K562 (cell line): Measurements from ENCODE around the gene SALL3. TPM values are rescaled to one million over a fixed set of nuclear protein-coding genes. Genes with fewer than 3 reads are reported as not detected.

Source experiments
- DIDO1 ChIP-seq: fragments of 450-650 bp; IDR thresholded peaks from 2 replicates; pipeline ENCODE4 v1.6.1; 2016; ENCODE audit warnings: low read depth, missing biosample characterization, missing genetic modification characterization
- ILK ChIP-seq: fragments of 450-650 bp; IDR thresholded peaks from 2 replicates; pipeline ENCODE4 v1.6.1; 2016; ENCODE audit warnings: missing genetic modification characterization, low read depth, mild to moderate bottlenecking, missing compliant biosample characterization, moderate library complexity, borderline replicate concordance
- TOE1 ChIP-seq, 2 experiments: fragments of 450-650 bp in 1 of 2; sonication (generic) in 1 of 2; formaldehyde crosslinking in 1 of 2; IDR thresholded peaks; 2 replicates each; pipeline versions ENCODE4 v1.7.1 to v1.8.0; 2016 to 2022; ENCODE audit warnings: borderline replicate concordance in 2 of 2, mild to moderate bottlenecking in 2 of 2, antibody characterized with exemption in 1 of 2, inconsistent platforms in 1 of 2, low read depth in 1 of 2, missing genetic modification reagents in 1 of 2, moderate library complexity in 1 of 2
- ZBTB33 ChIP-seq: sonication (generic); formaldehyde crosslinking; IDR thresholded peaks from 2 replicates; pipeline ENCODE4 v1.8.1; 2023; ENCODE audit warnings: mild to moderate bottlenecking, missing genetic modification reagents
- polyA plus RNA-seq, 8 experiments: library from polyadenylated mRNA; depleted of rRNA in 4 of 8; stranded (reverse) in 5 of 8; unstranded in 3 of 8; fragments of >200 nt; fragmentation: Nextera tagmentation in 2 of 8; fragmentation: Illumina TruSeq in 1 of 8; extraction: Ambion mirVana in 2 of 8; extraction: Trizol in 1 of 8; gene quantifications; 2 replicates each; pipeline versions ENCODE4 v1.2.1 to v1.2.3, GENCODE V29; 2011 to 2014; ENCODE audit warnings: inconsistent platforms in 1 of 8, missing spikeins in 1 of 8
- total RNA-seq, 7 experiments: library from RNA; depleted of rRNA in 6 of 7; stranded (reverse); fragments of >200 nt in 6 of 7; fragmentation: Illumina TruSeq in 2 of 7; extraction: Trizol in 2 of 7; gene quantifications; 2 replicates each; pipeline versions ENCODE4 v1.2.1 to v1.2.3, GENCODE V29; 2011 to 2021; ENCODE audit warnings: low replicate concordance in 1 of 7

SALL3 gene
- total and polyA plus RNA-seq, 9 of the 15 experiments (the other 6 are each of a cell fraction or from before 2014, with no cell fraction given): not detected

GRCh38 chr18:79049506-79049905 lies 69.9 kb downstream of the SALL3 start (continued):
- TF ChIP-seq TOE1 (IDR thresholded peaks at IDR 0.05; ENCODE audit: borderline replicate concordance) (no peak), TOE1 (CRISPR knock-in tag; IDR thresholded peaks at IDR 0.05; ENCODE audit: borderline replicate concordance, low read depth) (no peak), ZBTB33 (CRISPR knock-in tag) (no peak), DIDO1 (no peak), ILK (tag) (no peak)

Other genes with a start within 250 kb of the SALL3 start
- 8.8 and 9.1 TPM in 2 replicates for gene ATP9B, start 89.6 kb downstream of the SALL3 start, total RNA-seq (2014; rRNA removed)
- gene ATP9B, start 89.6 kb downstream of the SALL3 start, total RNA-seq (2014; rRNA removed; fragmentation: Illumina TruSeq; extraction: Trizol): 8.2 and 11.6 TPM in 2 replicates
- gene ATP9B, start 89.6 kb downstream of the SALL3 start, total RNA-seq (2015; rRNA removed; fragmentation: Illumina TruSeq; extraction: Trizol): 7.9 and 9.5 TPM in 2 replicates
- 9.8 and 13.2 TPM in 2 replicates for gene ATP9B, start 89.6 kb downstream of the SALL3 start, total RNA-seq (2021)
- 9.8 and 10.7 TPM in 2 replicates for gene ATP9B, start 89.6 kb downstream of the SALL3 start, polyA plus RNA-seq (2011; rRNA removed)
- 7.1 TPM in 2 replicates for gene ATP9B, start 89.6 kb downstream of the SALL3 start, polyA plus RNA-seq (2014; fragmentation: Illumina TruSeq; extraction: Trizol)
- gene ATP9B, start 89.6 kb downstream of the SALL3 start, polyA plus RNA-seq (2014; fragmentation: Nextera tagmentation; extraction: Ambion mirVana): under 1 TPM; 0.66 TPM
- gene ATP9B, start 89.6 kb downstream of the SALL3 start, polyA plus RNA-seq (2014; rRNA removed): 7.7 and 8.4 TPM in 2 replicates